ENCODE data around the gene ARPC1A. TPM values are rescaled to one million over a fixed set of nuclear protein-coding genes. Genes with fewer than 3 reads are reported as not detected.
"Not testable (repeated sequence)": the region's sequence is repeated elsewhere in the genome, so short reads cannot be mapped to it uniquely, and the experiment has no call there.

The ARPC1A gene
- total RNA-seq: 10 to 100 TPM; 74.4 to 85.5 TPM
- long read RNA-seq, donor 1, transcript ARPC1A-201 (10 exons, 1,565 nt): major isoform, 46 of 55 reads
- long read RNA-seq, donor 1, partial matches to known transcripts: 4 of 55 reads
- long read RNA-seq, donor 1, other reads (novel, unspliced or antisense): 5 of 55 reads
- long read RNA-seq, donor 2, transcript ARPC1A-201 (10 exons, 1,565 nt): major isoform, 469 of 529 reads
- long read RNA-seq, donor 2, partial matches to known transcripts: 45 of 529 reads
- long read RNA-seq, donor 2, other reads (novel, unspliced or antisense): 15 of 529 reads

GRCh38 chr7:99325592-99326407 lies at the start of gene ARPC1A:
TSS of gene ARPC1A (plus strand) at chr7:99325898. CDS start at chr7:99333354, 7,456 bp downstream.
- intact Hi-C loops (cut with DNase I): no loop called here
- DNase-seq (ENCODE audit: low spot score): peak; percentile 97

GRCh38 chr7:99278180-99278579 lies 47.5 kb upstream of the ARPC1A start:
- no peak for DNase-seq (ENCODE audit: low spot score)
- intact Hi-C loops (cut with DNase I): no loop called here

DNA sequence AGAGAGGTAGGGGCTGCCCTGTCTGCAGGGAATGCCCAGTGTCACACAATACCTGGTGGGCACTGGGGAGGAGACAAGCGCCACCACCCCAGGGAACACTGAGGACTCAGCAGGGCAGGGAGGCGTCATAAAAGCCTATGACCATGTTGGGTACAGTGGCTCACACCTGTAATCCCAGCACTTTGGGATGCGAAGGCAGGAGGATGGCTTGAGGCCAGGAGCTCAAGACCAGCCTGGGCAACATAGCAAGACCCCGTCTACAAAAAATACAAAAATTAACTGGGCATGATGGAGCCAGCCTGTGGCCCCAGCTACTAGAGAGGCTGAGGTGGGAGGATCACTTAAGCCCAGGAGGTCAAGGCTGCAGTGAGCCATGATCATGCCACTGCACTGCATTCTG lies 41.5 kb upstream of the ARPC1A start:
- intact Hi-C loops (cut with DNase I); DNase-seq (ENCODE audit: low spot score): not testable (repeated sequence)

DNA sequence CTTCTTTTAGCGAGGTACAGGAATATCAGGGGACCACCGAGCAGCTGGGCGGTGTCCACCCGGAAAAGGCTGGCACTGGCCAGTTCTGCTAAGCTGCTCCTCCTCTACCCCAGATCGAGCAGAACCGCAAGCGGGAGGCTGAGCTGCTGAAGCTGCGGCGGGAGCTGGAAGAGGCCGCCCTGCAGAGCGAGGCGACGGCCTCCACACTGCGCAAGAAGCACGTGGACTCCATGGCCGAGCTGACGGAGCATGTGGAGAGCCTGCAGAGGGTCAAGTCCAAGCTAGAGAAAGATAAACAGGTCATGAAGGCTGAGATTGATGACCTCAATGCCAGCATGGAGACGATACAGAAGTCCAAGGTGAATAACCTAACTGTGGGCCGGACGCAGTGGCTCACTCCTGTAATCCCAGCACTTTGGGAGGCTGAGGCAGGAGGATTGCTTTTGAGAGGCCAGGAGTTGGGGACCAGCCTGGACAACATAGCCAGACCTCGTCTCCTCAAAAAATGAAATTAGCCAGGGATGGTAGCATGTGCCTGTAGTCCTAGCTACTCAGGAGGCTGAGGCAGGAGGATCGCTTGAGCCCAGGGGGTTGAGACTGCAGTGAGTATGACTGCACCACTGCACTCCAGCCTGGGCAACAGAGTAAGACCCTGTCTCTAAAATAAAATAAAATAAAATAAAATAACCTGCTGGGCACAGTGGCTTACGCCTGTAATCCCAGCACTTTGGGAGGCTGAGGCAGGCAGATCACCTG lies 37.7 kb upstream of the ARPC1A start:
- intact Hi-C loops (cut with DNase I): no loop called here
- no peak for DNase-seq (ENCODE audit: low spot score)

DNA sequence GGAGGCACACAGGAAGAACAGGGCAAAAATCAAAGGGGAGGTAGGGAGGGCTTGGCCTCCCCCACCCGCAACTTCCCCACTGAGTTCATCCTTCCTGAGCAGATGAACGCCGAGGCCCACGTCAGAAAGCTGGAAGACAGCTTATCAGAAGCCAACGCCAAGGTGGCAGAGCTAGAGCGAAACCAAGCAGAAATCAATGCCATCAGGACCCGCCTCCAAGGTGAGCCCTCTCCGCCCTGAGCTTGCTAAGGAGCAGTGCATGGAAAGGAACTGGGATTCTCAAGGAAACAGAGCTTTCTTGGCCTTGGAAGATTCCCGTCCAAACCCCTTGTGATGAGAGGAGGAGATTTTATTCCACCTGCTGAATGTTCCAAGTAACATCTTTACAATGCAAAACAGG lies 36.5 kb upstream of the ARPC1A start:
- intact Hi-C loops (cut with DNase I): no loop called here
- no peak for DNase-seq (ENCODE audit: low spot score)

- intact Hi-C loops (cut with DNase I): not testable (repeated sequence)
These were observed 35.5 kb upstream of the ARPC1A start for GRCh38 chr7:99290148-99290547.

DNA sequence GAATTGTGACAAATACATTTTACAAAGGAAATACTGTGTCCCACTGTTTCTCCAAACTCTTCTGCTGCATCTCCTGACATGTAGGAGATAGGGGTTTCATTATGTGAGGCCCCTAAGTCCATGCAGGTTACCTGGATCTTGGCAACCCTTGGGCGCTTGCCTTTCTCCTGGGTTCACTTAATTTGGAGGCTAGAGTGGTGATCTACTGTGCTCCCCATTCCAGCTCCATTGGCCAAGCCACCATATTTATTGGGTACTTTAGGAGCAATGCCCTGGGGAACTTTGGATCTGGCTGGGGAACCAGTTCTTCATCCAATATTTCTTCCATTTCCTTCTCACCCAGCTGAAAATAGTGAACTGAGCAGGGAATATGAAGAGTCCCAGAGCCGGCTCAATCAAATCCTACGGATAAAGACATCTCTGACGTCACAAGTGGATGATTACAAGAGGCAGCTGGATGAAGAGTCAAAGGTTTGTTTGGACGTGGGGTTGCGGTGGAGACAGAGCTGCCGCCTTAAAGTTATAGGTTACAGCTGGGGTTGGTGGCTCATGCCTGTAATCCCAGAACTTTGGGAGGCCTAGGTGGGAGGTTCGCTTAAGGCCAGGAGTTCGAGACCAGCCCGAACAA lies 34.6 kb upstream of the ARPC1A start:
- DNase-seq (ENCODE audit: low spot score): no peak
- intact Hi-C loops (cut with DNase I): no loop called here

More at GRCh38 chr7:99290148-99290547, 35.5 kb upstream of the ARPC1A start:
- DNase-seq (ENCODE audit: low spot score): not testable (repeated sequence)

DNA sequence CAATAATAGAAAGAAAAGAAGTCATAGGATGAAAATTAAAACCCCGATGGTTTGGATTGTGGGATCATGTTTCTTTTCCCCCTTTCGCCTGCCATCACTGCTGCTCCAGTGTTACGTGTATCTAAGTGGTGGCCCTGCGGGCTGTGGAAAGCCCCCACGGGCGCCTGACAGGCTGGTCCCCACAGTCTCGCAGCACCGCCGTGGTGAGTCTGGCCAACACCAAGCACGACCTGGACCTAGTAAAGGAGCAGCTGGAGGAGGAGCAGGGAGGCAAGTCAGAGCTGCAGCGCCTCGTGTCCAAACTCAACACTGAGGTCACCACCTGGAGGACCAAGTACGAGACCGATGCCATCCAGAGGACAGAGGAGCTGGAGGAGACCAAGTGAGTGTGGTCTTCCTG lies 33.6 kb upstream of the ARPC1A start:
- intact Hi-C loops (cut with DNase I): no loop called here
- DNase-seq (ENCODE audit: low spot score): no peak

GRCh38 chr7:99293167-99293566 lies 32.5 kb upstream of the ARPC1A start:
- DNase-seq (ENCODE audit: low spot score): no peak
- intact Hi-C loops (cut with DNase I): no loop called here

DNA sequence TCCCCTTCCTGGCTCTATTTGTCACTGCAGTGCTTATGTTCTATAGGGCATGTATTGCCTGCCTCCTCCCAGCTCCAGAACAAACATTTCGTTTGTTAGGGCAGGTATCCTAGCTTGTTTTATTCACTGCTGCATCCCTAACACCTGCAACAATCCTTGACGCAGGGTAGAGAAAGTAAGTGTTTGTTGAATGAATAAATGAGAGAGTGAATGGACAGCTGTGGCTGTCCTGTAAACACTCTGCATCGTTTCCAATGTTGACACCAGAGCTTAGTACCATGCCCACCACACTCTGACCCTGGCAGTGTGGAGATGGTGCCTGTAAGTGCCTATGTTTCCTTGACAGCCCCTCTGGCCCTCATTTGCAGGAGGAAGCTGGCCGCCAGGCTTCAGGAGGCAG lies 32.0 kb upstream of the ARPC1A start:
- intact Hi-C loops (cut with DNase I): no loop called here
- DNase-seq (ENCODE audit: low spot score): no peak

- intact Hi-C loops (cut with DNase I): no loop called here
- no peak for DNase-seq (ENCODE audit: low spot score)
These were observed 29.2 kb upstream of the ARPC1A start for GRCh38 chr7:99296471-99296870.

DNA sequence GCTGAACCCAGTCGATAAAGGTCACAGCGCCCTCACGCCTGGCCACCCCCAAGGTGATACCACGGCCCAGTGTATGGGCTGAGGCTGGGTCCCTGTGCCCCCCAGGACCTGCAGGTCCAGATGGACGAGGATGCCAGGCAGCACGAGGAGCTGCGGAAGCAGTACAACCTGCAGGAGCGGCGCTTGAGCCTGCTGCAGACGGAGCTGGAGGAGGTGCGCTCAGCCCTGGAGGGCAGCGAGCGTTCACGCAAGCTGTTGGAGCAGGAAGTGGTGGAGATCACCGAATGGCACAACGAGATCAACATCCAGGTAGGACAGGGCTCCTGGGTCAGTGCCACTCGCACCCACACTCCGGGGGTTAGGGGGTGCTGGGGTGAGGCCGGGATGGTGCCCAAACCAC lies 24.2 kb upstream of the ARPC1A start:
- intact Hi-C loops (cut with DNase I): no loop called here
- no peak for DNase-seq (ENCODE audit: low spot score)

DNA sequence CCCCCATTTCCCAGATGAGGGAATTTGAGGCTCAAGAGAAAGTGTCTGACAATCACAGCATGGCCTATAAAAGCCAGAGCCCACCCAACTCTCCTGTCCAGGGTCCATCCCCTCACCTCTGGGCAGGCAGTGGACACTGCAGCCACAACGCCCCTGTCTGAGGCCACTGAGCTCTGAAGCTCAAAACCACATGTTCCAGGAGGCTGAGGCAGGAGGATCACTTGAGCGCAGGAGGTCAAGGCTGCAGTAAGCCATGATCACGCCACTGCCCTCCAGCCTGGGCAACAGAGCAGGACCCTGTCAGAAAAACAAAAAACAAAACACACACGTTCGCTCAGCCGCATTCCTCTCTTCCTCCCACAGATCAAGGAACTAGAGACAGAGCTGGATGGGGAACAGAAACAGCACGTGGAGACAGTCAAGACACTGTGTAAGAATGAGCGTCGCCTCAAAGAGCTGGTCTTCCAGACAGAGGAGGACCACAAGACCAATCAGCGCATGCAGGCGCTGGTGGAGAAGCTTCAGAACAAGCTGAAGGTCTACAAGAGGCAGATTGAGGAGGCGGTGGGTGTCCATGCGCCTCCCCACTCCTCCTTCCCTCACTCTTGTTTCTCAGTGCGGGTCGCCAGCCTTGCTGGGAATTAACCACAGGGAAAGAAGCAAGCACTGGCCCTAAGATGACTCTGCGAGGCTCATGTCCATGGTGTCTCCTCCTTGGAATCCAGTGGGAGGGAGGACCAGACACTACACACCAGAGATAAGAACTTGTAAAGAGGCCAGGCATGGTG lies 20.0 kb upstream of the ARPC1A start:
- DNase-seq (ENCODE audit: low spot score): peak; percentile 48
- intact Hi-C loops (cut with DNase I): no loop called here

DNA sequence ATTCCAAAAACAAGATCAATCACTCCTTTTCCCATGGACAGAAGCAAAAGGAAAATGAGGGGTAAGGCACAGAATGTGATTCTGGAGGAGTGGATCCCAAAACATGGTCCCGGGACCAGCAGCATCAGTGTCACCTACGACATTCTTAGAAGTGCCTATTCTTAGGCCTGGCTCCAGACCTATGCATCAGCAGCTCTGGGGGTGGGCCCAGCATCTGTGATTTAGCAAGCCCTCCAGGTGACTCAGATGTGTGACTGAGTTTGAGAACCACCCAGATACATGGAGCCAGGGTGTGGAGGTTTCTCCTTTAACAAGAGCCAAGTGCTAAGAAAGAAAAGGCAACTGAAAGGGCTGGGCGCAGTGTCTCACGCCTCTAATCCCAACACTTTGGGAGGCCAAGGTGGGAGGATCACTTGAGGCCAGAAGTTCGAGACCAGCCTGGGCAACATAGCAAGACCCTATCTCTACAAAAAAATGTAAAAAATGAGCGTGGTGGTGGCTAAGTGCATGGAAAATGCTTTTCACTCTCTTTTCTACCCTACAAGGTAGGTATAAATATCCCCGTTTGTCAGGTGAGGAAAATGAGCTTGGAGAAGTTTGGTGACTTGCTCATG lies 17.1 kb upstream of the ARPC1A start:
- intact Hi-C loops (cut with DNase I): no loop called here
- DNase-seq (ENCODE audit: low spot score): peak; percentile 58

GRCh38 chr7:99309111-99309510 lies 16.6 kb upstream of the ARPC1A start:
- DNase-seq (ENCODE audit: low spot score): peak; percentile 9
- intact Hi-C loops (cut with DNase I): no loop called here

GRCh38 chr7:99310004-99310403 lies 15.7 kb upstream of the ARPC1A start:
- DNase-seq (ENCODE audit: low spot score): peak; percentile 9
- intact Hi-C loops (cut with DNase I): loop anchor here (5.0 to 10.0 kb wide), 2 partner anchors 165 to 273 kb away; partner anchors contain the start of gene SMURF1 (in 1 of the 2)

GRCh38 chr7:99311702-99312101 lies 14.0 kb upstream of the ARPC1A start:
- intact Hi-C loops (cut with DNase I): loop anchor here (2.0 to 10.0 kb wide), 3 partner anchors 167 to 274 kb away; partner anchors contain the start of gene SMURF1 (in 1 of the 2)
- DNase-seq (ENCODE audit: low spot score): peak; percentile 5

All from posterior vena cava (tissue), 2 donors.